GM19023 (cell line): ENCODE data around the gene SORCS2.

ENCODE experiments used
- ATAC-seq: cut with Tn5 transposase; IDR thresholded peaks from one replicate; pipeline ENCODE4 v1.9.1; 2021; ENCODE audit warnings: mild to moderate bottlenecking, moderate library complexity; ENCODE audit not compliant: unreplicated experiment

SORCS2 gene

DNA sequence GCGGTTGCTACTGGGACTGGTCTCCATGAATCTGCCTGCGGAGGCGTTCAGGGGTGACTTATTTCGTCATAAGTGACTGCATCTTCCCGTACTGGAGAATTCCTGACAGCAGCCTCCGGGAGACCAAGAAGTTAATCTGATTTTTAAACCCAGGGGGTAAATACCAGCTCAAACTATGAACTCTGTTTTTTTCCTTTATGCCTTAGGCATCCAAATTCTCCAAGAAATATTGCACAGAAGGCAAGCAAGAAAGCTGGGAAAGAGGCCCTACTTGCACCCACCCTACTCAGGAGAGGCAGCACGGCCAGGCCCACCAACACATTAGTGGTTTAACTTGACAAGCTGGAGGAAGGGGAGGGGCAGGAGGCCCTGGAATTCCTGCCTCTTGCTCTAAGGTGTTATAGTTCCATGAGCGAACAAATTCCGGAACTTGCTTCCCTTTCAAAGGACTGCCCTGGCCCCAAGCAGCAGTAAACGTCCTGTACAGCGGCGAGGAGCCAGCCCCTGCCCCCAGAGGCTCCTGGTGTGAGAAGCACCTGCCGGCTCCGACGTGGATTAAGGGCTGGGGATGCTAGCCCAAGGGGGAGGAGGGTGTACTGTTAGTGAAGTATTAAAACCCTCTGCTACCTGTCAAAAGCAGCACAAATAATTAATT lies 570.2 kb downstream of the SORCS2 start:
- ATAC-seq: no peak

DNA sequence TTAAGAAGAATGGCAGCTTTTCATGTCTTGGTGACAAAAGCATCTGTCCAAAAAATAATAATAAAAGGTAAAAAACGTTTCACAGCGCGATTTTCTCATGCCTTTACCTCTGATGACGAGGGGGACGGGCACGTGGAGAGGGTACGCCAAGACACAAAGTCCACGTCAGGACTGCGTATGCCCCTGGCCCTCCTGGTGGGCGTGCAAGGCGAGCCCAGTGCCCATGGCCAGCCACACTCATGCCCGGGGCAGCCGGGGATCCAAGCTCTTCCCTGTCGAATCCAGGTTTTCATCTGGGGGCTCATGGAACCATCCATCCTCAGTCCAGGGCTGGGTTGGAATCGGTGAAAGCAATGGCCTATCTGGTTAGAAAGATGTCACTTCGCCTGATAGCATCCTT lies 570.8 kb downstream of the SORCS2 start:
- no peak for ATAC-seq

DNA sequence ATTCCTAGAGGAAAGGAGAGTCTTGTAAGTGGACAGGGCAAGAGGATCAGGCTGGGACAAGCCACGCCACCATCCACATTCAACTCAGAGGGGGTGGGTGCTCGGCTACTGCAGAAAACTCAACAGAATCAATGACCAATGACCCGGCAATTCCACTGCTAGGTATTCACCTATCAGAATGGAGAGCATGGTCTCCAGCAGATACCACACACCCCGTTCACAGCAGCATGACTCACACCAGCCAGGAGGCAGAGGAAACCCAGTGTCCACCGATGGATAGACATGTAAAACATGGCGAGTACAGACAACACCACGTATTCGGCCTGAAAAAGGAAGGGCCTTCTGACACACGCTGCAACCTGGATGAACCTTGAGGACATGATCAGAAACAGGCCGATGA lies 571.5 kb downstream of the SORCS2 start:
- no peak for ATAC-seq

DNA sequence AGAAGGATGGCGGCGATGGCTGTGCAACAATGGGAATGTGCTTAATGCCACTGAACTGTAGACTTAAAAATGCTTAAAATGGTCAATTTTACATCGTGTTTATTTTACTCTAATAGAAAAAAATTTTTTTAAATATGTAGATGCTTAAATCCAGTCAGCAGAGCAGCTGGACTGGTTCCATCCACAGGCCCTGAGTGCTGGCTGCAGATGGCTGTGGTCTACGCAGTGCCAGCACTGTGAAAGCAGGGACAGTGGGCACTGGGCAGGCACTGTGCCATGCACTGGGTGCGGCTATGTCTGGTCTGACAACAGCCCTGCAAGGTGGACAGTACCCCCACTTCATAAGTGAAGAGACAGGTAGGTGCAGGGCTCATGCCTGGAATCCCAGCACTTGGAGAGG lies 572.1 kb downstream of the SORCS2 start:
- no peak for ATAC-seq

DNA sequence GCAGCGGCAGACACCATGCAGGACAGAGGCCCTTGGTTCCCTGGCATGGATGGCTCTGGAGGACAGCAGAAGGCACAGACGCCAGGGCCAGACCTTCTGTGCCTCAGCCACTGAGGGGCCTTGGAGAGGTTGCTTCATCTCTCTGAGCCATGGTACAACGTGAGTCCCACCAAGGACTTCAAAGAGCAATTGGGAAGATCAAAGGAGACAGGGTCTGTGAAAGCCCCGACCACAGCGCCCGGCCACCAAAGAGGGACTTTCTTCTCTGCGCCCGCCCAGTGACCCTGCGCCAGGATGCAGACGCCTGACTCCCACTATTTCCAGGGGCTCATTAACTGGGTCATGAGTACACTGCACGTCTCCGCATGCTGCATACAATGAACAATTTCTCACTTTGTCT lies 573.3 kb downstream of the SORCS2 start:
- ATAC-seq: no peak

DNA sequence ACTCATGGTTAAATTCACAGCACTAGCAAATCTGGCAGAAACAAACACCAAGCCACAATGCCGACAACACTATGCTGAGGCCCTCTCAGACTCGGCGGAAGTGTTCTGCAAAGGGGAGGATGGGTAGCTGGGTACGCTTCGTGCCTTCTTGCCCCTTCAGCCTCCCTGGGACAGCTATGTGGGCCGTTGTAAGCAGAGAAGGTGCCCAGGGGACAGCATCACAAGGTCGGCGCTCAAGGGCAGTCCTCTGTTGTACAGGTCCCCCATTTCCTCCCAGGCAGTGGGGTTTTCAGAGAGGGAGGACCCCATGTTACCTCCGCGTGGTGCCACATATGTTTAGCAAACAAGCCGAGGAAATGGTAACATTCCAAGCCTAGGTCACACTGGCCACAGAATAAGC lies 573.7 kb downstream of the SORCS2 start:
- no peak for ATAC-seq

DNA sequence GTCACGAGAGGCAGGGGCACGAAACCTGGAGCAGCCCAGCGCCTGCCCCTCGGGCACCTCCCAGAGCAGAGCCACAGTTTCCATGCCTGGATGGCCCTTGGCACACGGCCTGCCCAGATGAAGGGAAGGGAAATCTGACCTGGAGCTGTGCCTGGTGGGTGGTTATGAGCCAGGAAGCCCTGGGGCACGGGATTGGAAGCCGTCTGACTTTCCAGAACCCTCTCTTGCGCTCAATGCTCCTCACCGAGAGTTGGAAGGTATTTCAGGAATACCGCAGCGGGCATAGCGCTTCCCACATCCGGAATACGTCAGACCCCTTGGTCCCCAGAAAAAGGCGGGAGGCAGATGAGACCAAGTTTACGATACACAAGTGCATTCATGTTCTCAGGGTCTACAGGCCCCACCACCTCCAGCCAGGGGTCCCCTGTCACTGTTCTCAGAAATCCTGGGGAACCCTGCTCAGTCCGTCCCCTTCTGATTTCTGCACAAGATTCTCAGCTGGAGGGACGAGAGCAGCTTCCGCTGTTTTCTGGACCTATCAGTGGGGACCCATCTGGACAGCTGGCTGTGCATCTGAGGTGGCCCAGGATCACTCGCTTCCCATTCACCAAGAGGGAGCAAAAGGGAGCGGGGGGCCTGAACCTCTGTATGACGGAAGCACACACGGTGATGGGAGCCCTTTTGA lies 574.5 kb downstream of the SORCS2 start:
- ATAC-seq: no peak

DNA sequence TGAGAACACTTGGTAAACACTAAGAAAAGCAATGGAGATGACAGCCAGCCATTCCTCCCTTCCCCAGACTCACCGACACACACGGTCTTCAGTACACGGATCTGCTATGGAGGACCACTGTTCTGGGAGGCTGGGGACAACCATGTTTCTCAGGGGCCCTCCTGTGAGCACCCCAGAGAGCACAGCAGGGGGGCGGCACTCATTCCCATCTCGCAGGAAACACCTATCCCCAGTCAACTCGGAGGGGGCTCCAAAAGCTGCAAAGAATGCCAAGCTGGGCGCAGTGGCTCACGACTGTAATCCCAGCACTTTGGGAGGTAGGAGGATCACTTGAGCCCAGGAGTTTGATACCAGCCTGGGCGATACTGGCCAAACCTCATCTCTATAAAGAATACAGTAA lies 575.2 kb downstream of the SORCS2 start:
- ATAC-seq: no peak

DNA sequence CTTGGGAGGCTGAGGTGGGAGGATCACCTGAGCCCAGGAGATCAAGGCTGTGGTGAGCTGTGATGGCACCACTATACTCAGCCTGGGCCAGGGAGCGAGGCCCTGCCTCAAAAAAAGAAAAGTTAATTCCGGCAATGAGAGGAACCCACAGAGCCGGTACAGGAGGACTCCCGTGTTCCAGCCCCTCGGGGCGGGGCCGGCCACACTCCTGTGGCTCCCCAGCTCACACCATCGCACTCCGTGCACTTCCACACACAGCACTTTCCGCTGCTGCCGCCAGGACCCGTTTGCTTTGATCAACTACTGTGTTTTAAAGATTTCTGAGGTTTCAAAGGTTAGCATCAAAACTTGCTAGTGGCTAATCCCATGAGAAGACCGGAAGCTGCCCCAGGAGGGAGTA lies 575.6 kb downstream of the SORCS2 start:
- ATAC-seq: no peak

DNA sequence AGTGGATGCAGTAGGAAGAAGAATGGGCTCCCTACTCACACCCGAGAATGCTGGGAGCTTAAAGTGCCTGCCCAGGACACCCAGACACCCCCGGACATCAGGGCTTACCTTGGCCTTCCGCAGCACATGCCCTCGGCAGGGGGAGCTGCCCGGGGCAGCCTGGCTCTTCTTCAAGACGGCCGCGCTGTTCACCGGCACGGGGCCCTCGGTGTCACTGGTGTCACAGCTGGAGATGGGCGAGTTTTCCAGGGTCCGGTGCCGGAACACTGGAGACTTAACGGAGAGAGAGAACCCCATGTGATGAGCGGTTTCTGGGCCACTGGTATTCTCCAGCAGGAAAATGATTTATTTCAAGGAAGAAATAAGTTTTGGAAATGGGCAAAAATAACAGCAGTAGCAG lies 576.4 kb downstream of the SORCS2 start:
- no peak for ATAC-seq

DNA sequence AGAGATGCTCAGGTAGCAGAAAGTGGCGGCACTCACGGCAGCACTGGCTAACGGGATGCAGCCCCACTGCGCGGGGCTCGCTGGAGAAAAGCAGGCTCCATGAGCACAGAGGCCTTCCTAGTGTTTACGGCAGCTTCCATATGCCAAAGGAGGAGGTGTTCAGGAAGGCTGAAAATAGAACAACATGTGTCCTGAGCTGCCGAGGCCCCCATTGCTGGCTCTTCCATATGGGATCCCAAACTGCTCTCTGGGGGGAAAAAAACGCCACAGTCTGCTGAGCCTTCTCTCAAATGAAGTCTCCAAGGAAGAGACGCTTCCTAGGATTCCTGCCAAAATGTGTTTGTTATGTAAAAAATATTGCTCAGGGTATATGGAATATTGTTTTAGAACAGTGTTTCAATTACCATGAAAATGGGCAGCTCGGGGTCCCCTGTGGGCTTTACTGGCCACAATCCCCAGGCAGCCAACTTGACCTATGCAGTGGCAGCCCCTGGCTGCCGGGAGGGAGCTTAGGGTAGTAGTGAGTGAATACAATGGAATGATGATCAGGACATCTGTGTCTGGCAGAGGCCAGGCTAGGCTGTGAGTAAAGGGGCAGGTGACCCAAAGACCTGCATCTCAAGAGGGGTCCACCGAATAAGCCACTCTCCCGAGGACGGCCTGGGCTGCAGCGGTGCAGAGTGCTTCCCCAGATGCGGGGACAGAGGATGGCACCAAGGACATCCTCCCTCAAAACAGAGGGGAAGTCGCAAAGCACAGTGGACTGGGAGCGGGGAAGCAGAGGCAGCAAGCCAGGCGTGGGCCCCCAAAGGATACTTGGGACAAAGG lies 577.3 kb downstream of the SORCS2 start:
- no peak for ATAC-seq

DNA sequence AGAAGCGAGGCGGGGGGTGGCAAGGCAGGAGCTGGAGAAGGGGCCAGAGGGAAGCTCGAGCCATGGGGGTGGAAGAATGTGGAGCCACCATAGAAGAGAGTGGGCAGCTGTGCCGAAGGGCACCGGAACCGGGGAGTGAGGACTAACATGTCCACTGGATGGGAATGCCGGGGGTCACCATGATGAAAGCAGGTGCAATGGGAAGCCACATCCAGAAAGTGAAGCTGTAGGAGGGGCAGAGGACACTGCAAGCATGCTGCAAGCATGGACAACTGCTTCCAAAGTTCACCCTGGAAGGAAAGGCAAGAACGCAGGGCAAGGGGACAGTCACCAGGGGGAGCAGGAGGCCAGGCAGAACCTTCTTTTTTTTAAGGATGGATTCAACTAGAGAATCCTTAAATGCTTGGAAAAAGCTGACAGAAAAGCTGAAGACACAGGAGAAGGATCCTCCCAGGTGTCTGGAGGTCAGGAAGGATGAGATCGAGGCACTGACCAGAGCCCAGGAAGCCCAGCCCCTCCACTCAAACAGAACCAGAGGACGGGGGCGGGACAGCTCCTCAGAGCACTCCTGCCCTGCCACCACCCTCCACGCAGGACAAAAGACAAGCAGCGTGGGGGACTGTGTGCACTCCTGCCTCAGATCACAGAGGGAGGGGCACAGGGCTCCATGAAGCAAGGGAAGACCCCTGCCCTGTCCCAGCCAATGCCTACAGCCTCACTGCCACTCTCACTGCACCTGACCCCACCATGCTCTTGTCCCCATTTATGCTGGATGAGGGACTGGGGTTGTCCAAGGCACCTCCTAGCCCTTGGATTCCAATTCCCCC lies 578.1 kb downstream of the SORCS2 start:
- ATAC-seq: no peak

DNA sequence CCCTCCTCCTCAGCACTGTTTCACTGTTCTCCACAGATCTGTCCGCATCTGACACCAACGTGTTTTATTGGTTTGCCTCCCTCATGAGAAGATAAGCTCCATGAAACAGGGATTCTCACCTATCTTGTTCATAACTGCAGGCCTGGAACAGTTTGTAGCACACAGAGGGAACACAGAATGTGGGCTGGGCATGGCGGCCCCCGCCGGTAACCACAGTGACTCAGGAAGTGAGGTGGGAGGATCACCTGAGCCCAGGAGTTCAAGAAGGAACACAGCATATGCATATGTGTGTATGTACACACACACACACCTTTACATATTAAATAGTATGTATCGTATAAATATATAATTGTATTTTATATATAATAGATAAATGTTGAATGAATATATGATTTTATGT lies 578.7 kb downstream of the SORCS2 start:
- ATAC-seq: no peak

DNA sequence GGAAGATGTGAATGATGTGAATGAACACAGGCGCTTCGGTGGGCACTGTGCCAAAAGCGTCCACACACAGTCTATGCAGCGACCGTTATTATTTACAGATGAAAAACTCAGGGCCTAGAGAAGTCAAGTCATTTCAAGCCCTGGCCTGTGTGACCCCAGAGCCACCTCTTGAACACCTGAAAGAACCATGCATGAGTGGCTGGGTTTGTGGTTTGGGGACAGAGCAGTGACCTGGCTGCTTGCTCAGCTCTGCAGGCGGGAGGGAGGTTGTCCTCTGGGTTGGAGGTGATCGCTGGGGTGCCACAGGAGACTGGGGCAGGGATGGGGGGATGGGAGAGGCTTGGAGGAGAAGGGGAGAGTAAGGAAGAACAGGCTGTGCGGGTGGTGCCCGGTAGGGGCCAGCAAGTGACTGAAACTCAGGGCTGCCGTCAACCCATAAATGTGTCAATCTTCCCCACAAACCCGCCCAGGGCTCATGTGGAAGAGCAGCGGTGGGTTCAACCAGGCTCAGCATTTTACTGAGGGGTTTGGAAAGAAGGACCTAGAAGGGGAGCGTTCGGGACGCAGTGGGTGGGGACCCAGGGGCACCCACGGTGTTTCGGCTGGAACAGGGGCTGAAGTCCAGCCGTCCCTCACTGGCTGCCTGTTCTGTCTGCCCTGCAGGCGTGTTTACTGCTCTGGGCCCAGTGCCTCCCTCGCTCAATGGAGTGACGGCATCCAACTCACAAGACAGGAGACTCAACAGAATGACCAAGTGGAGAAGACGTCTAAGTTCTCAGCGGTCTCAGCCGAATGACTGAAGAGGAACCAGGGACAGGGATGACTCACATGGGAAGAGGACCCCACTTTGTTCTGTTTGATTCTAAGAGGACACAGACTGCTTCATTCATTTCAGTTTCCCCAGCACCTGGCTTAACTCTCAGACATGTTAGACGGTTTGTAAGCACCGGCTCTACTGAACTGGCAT lies 579.5 kb downstream of the SORCS2 start:
- peak; percentile 91 for ATAC-seq

DNA sequence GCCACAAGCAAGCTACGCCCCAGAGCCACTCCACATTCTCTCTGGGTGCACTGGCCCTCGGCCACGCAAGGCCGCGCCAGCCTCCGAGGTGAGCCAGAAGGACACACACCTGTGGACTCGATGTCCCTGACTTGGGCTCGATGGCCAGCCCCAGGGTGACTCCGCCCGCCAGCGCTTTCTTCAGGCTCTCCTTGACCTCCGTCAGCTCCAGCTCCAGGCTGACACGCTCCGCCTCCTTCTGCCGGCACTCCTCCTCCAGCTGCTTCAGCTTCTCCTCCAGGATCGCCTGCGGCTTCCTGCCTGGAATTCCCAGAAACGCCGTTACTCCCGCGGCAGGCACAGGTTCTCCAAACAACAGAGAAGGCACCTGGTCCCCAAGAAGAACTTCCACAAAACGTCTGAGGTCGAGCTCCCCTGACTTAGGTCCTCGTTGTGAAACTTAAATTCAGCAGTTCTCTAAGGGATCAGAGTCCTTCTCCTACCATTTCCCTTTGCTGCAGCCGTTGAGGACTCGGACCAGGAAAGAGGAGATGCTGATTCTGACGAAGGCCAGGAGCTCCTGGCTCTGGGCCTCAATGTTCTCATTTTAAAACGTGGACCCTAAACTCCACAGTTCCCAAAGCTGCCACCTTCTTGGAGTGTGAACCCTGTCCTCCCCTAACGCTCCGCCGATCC lies 580.5 kb downstream of the SORCS2 start:
- no peak for ATAC-seq

DNA sequence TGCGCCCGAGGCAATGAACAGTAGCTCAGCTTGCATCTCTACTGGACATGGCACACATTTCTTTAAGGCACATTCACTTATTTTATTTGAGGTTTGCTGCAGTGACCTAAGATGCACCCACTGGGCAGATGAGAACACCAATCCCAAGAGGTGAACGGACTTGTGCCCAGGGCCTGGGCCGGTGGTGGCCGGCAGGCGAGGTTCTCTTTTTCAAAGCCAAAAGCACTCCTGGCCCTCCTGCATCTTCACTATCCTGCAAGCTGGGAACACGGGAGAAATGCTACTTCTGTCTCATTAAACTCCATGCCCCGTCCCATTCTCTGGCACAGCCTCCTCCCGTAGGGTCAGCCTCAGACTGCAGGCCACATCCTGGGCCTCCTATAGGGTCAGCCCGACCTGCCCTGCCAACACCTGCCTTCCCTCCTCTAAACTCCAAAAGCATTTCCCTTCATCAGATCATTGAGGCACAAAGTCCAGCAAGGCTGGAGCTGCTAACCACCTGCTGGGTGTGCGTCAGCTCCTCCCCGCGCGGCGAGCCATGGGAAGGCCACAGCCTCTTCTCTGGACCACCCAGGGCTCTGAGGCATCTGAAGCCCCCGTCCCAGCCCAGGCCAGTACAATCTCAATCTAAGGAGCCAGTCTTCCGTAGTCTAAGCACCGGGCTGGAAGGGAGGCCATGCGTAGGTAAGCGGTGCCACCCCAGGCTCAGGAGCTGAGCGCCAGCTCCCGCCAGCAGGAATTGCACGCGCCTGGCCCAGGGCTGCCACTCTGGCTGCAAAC lies 581.3 kb downstream of the SORCS2 start:
- no peak for ATAC-seq

DNA sequence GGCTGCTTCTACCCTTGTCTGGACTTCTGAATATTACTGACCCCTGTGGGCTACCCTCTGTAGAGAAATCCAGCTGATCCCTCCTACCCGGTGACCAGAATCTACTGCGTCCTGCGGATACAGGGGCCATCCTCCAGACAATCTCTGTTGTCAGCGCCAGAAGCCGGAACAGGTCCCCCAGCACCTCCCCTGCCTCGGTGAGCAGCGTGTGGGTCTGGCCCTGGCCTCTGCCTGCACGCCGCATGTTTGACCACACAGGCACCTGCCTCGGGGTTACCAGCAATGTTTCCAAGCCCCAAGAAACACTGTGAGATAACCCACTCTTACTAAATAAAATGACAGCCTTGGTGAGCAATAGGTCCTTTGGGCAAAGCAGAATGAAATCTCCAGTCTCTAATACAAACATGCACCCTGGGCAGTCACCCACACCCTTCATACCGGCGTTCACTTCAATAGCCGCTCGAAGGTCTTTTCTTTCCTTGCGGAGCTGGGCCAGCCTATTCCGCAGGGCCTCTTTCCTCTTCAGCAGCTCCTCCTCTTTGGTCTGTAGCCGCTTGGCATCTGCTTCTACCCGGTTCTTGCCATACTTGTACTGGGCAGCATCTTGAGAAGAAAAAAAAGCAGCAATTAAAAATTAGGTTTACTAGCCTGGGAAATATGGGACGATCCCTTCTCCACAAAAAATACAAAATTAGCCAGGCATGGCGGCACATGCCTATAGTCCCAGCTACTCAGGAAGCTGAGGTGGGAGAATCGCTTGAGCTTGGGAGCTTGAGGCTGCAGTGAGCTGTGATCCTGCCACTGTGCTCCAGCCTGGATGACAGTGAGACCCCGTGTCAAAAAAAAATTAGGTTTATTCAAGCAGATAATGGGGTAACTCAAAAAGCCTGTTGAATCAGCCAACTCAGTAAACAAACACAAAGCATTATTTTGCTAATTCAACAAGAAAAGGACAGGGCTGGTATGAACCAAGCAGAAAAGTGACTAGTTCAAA lies 582.3 kb downstream of the SORCS2 start:
- ATAC-seq: no peak
